ENCODE data around the gene SMURF1. TPM values are rescaled to one million over a fixed set of nuclear protein-coding genes. Genes with fewer than 3 reads are reported as not detected.

SMURF1 gene
- total RNA-seq, 1 donor from 2014 or later, result 31.9 TPM

DNA sequence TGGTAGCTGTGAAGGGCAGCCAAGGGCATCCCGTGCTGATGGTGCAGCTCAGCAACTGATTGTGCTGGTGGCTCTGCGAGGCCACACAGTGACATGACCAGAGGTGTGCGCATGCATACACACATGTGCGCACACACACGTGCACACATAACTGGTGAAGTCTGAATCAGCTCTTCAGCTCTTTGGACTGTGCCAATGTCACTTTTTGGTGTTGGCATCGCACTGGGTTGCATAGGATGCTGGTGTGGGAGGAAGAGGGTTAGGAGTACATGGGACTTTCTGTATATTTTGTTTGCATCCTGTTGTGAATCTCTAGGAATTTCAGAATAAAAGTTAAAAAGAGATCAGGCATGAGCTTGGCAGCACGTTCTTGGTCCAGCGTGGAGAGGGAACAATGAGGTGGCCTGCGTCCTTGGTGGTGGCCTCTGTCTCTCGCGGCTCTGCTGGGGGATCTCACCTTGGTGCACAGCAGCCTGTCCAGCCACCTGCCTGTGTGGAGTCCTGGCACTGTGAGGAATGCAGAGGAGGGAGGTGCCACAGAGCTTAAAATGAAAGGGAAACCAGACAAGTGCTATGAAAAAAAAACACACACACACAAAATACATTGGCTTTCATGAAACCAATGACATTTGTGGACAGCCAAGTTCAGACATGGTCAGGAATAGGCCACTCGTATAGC, 141.6 kb downstream of the SMURF1 start:
- Mint-ChIP-seq H3K4me1 (ENCODE audit: low read depth) (no peaks in the 10 kb centered on the region), H3K27ac (no peak overlapping the region), H3K9me3 (ENCODE audit: low read depth) (no peaks in the 10 kb centered on the region), H3K36me3 (ENCODE audit: insufficient read depth) (peaks cover 15% of the 10 kb centered on the region), H3K4me3 (ENCODE audit: low read depth) (no peak overlapping the region), H3K27me3 (no peaks in the 10 kb centered on the region)
- no peak for DNase-seq (ENCODE audit: low spot score, unreplicated experiment)
- TF ChIP-seq, protein P1, sequence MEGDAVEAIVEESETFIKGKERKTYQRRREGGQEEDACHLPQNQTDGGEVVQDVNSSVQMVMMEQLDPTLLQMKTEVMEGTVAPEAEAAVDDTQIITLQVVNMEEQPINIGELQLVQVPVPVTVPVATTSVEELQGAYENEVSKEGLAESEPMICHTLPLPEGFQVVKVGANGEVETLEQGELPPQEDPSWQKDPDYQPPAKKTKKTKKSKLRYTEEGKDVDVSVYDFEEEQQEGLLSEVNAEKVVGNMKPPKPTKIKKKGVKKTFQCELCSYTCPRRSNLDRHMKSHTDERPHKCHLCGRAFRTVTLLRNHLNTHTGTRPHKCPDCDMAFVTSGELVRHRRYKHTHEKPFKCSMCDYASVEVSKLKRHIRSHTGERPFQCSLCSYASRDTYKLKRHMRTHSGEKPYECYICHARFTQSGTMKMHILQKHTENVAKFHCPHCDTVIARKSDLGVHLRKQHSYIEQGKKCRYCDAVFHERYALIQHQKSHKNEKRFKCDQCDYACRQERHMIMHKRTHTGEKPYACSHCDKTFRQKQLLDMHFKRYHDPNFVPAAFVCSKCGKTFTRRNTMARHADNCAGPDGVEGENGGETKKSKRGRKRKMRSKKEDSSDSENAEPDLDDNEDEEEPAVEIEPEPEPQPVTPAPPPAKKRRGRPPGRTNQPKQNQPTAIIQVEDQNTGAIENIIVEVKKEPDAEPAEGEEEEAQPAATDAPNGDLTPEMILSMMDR (IDR thresholded peaks at IDR 0.05; ENCODE audit: unreplicated experiment), result no peak

DNA sequence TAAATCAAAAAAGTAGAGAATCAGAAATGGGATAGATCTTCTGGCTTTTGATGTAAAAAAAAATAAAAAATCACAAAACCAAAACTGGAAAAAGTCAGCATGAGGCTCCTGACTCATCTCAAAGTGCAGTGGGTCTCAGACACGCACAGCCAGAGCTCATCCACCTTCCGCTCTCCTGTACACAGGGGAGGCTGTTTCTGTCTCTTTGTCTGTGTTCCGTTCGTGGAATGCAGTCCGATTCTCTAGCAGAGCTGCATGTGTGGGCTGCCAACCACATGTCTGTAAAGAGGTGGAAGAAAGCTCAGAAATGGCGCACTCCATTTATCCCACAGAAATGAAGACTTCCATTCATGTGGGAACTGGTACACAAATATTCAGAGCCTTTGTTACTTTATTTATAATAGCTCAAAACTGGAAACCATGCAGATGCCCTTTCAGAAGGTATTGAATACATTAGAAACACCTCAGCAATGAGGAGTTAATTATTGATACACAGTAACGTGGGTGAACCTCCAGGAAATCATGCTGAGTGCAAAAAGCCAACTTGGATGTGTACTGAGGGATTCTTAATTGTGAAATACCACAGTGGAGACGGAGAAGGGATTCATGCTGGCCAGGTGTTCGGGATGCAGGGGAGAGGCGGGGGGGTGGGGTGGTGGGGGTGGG, 142.3 kb downstream of the SMURF1 start:
- H3K27me3 Mint-ChIP-seq, result no peaks in the 10 kb centered on the region
- no peak overlapping the region for H3K4me3 Mint-ChIP-seq (ENCODE audit: low read depth)
- H3K36me3 Mint-ChIP-seq (ENCODE audit: insufficient read depth), result peaks cover 12% of the 10 kb centered on the region
- no peaks in the 10 kb centered on the region for H3K4me1 Mint-ChIP-seq (ENCODE audit: low read depth)
- TF ChIP-seq, protein P1 (IDR thresholded peaks at IDR 0.05; ENCODE audit: unreplicated experiment), result no peak
- no peak for DNase-seq (ENCODE audit: low spot score, unreplicated experiment)
- H3K27ac Mint-ChIP-seq, result no peak overlapping the region
- H3K9me3 Mint-ChIP-seq (ENCODE audit: low read depth), result no peaks in the 10 kb centered on the region

DNA sequence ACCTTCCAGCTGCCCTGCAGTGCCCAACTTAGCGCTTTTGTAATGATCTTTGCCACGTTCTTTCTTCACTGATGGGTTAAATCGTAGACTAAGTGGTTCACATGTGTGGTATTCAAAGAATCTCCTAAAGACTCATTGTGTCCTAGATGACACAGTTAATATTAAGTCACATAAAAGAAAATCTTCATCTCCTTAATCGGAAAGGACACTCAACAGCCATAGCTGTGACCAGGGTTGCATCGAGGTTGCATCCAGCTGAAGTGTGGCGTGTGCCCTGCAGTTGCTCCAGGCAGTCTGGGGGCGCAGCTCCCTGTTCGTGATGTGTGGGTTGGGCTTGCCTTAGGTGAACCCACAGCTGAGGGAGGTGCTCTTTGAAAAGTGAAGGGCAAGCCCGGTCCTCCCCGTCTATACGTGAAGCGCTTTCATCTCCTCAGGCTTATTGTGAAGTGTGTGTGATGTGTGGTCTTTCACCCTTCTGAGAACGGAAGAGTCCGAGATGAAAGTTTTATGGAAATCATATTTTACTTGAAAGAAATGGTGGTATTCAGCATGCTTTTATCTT, 142.9 kb downstream of the SMURF1 start:
- no peak overlapping the region for H3K27ac Mint-ChIP-seq
- H3K4me3 Mint-ChIP-seq (ENCODE audit: low read depth), result no peak overlapping the region
- no peaks in the 10 kb centered on the region for H3K9me3 Mint-ChIP-seq (ENCODE audit: low read depth)
- TF ChIP-seq, protein P1 (IDR thresholded peaks at IDR 0.05; ENCODE audit: unreplicated experiment), result no peak
- DNase-seq (ENCODE audit: low spot score, unreplicated experiment), result no peak
- no peaks in the 10 kb centered on the region for H3K27me3 Mint-ChIP-seq
- peaks cover 11% of the 10 kb centered on the region for H3K36me3 Mint-ChIP-seq (ENCODE audit: insufficient read depth)
- no peaks in the 10 kb centered on the region for H3K4me1 Mint-ChIP-seq (ENCODE audit: low read depth)

DNA sequence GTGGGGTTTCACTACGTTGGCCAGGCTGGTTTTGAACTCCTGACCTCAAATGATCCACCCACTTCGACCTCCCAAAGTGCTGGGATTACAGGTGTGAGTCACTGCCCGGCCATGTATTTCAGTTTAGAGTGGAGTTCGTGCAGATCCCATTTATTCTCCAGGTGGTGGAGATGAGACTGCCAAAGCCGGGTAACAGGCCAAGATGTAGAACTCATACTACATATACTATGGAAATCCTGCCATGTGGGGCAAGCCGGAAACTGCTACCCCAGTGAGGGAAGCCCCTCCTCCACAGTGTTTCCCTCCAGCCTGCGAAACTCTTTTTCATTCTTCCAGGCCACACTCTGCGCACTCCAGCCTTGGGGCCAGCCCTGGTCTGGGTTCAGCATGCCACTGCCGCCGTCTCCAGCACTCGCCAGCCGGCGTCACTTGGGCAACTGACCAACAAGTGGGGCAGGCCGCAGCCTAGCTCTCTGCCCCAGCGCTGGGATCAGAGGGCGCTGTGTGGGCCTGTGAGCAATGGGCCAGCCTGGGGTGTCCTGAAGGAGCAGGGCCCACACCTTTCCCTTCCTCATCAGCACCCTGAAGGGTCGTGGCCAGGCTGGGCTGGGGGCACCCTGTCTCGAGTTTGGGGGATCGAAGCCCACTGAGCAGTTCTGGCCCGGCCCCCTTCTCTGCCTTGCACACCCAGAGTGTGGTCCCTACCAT, 143.6 kb downstream of the SMURF1 start:
- Mint-ChIP-seq H3K4me3 (ENCODE audit: low read depth) (no peak overlapping the region), H3K9me3 (ENCODE audit: low read depth) (no peaks in the 10 kb centered on the region), H3K36me3 (ENCODE audit: insufficient read depth) (peaks cover 13% of the 10 kb centered on the region), H3K4me1 (ENCODE audit: low read depth) (no peaks in the 10 kb centered on the region), H3K27ac (no peak overlapping the region), H3K27me3 (no peaks in the 10 kb centered on the region)
- TF ChIP-seq, protein P1 (IDR thresholded peaks at IDR 0.05; ENCODE audit: unreplicated experiment), result no peak
- no peak for DNase-seq (ENCODE audit: low spot score, unreplicated experiment)

Measured in progenitor cell of endocrine pancreas (in vitro differentiated cells).